ENCODE results near the gene SIGMAR1. TPM values are rescaled to one million over a fixed set of nuclear protein-coding genes. Genes with fewer than 3 reads are reported as not detected.

Gene SIGMAR1
- total and polyA plus RNA-seq, 2 of the 8 experiments (the other 6 are each of a cell fraction or from before 2014, with no cell fraction given), result 84.2 to 134 TPM

GRCh38 chr9:34628656-34629490, 8.7 kb downstream of the SIGMAR1 start, which contains the start of gene ARID3C (continued):
- TF ChIP-seq CHD7 (IDR thresholded peaks at IDR 0.05; ENCODE audit: insufficient replicate concordance, low read length) (no peak), TBP (IDR thresholded peaks at IDR 0.05; ENCODE audit: low read depth, low read length) (no peak; the same call in 1 of the 2 replicates), SP2 (IDR thresholded peaks at IDR 0.05; ENCODE audit: low read length) (no peak), CHD1 (IDR thresholded peaks at IDR 0.05; ENCODE audit: low read depth, low read length) (no peak), KDM1A (IDR thresholded peaks at IDR 0.05; ENCODE audit: borderline replicate concordance, low read length) (no peak), USF2 (IDR thresholded peaks at IDR 0.05; ENCODE audit: low read length) (no peak)
